HG03159 (cell line): ENCODE results near the gene DOCK4.

ENCODE experiments used
- ATAC-seq: cut with Tn5 transposase; IDR thresholded peaks from one replicate; pipeline ENCODE4 v1.9.1; 2021; ENCODE audit warnings: mild to moderate bottlenecking, moderate library complexity; ENCODE audit not compliant: unreplicated experiment

DOCK4 gene

GRCh38 chr7:112084520-112084971 lies 121.7 kb downstream of the DOCK4 start:
- peak; percentile 56 for ATAC-seq

GRCh38 chr7:112083776-112084355 lies 122.3 kb downstream of the DOCK4 start:
- no peak for ATAC-seq

- ATAC-seq: no peak
Observed at GRCh38 chr7:112082306-112082705, 123.9 kb downstream of the DOCK4 start.

GRCh38 chr7:112081778-112082177 lies 124.4 kb downstream of the DOCK4 start:
- no peak for ATAC-seq

GRCh38 chr7:112080978-112081377 lies 125.2 kb downstream of the DOCK4 start:
- ATAC-seq: no peak

GRCh38 chr7:112080441-112080840 lies 125.8 kb downstream of the DOCK4 start:
- ATAC-seq: peak; percentile 91

- ATAC-seq: no peak
Observed at GRCh38 chr7:112079673-112080072, 126.5 kb downstream of the DOCK4 start.

GRCh38 chr7:112079122-112079521 lies 127.1 kb downstream of the DOCK4 start:
- ATAC-seq: no peak

GRCh38 chr7:112076324-112076723 lies 129.9 kb downstream of the DOCK4 start:
- no peak for ATAC-seq

GRCh38 chr7:112074464-112074863 lies 131.7 kb downstream of the DOCK4 start:
- no peak for ATAC-seq

- no peak for ATAC-seq
Observed at GRCh38 chr7:112073530-112073929, 132.7 kb downstream of the DOCK4 start.

- ATAC-seq: no peak
Observed at GRCh38 chr7:112072541-112073245, 133.5 kb downstream of the DOCK4 start.

- no peak for ATAC-seq
Observed at GRCh38 chr7:112071856-112072255, 134.3 kb downstream of the DOCK4 start.

GRCh38 chr7:112070674-112071256 lies 135.4 kb downstream of the DOCK4 start:
- ATAC-seq: no peak

GRCh38 chr7:112069879-112070321 lies 136.3 kb downstream of the DOCK4 start:
- no peak for ATAC-seq

- no peak for ATAC-seq
Observed at GRCh38 chr7:112068967-112069366, 137.2 kb downstream of the DOCK4 start.

GRCh38 chr7:112067632-112068540 lies 138.3 kb downstream of the DOCK4 start:
- no peak for ATAC-seq

GRCh38 chr7:112067200-112067599 lies 139.0 kb downstream of the DOCK4 start:
- no peak for ATAC-seq

- no peak for ATAC-seq
Observed at GRCh38 chr7:112065758-112066157, 140.4 kb downstream of the DOCK4 start.

GRCh38 chr7:112064627-112065385 lies 141.4 kb downstream of the DOCK4 start:
- ATAC-seq: no peak
